ENCODE data around the gene ACER3. TPM values are rescaled to one million over a fixed set of nuclear protein-coding genes. Genes with fewer than 3 reads are reported as not detected.

The ACER3 gene
- total RNA-seq, 4 donors from 2014 or later, result 19.0 to 26.6 (median 22.0) TPM

- no peak for DNase-seq (ENCODE audit: low spot score)
- TF ChIP-seq, protein P1, sequence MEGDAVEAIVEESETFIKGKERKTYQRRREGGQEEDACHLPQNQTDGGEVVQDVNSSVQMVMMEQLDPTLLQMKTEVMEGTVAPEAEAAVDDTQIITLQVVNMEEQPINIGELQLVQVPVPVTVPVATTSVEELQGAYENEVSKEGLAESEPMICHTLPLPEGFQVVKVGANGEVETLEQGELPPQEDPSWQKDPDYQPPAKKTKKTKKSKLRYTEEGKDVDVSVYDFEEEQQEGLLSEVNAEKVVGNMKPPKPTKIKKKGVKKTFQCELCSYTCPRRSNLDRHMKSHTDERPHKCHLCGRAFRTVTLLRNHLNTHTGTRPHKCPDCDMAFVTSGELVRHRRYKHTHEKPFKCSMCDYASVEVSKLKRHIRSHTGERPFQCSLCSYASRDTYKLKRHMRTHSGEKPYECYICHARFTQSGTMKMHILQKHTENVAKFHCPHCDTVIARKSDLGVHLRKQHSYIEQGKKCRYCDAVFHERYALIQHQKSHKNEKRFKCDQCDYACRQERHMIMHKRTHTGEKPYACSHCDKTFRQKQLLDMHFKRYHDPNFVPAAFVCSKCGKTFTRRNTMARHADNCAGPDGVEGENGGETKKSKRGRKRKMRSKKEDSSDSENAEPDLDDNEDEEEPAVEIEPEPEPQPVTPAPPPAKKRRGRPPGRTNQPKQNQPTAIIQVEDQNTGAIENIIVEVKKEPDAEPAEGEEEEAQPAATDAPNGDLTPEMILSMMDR (IDR thresholded peaks at IDR 0.05), result no peak
- no peak for ATAC-seq (ENCODE audit: low FRiP score)
Observed at GRCh38 chr11:76832361-76832760, 28.4 kb upstream of the ACER3 start.

GRCh38 chr11:76834151-76834550, 26.6 kb upstream of the ACER3 start:
- TF ChIP-seq, protein P1 (IDR thresholded peaks at IDR 0.05), result no peak
- ATAC-seq (ENCODE audit: low FRiP score), result no peak

DNA sequence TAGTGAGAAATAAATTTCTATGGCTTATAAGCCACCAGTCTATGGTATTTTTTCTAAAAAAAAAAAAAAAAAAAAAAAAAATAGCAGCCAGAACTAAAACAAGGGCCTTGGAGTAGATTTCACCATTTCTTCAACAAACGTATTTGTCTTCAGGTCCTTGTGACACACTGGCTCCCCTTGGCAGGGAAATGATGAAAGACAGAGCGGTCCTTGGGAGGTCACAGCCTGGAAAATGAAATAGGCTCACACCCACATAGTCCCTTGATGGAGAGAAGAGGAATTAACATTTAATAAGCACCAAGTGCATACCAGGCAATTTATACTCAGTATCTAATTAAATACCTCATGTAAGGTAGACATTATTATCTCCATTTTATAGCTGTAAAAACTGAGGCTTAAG, 25.7 kb upstream of the ACER3 start:
- no peak for DNase-seq (ENCODE audit: low spot score)
- no peak for ATAC-seq (ENCODE audit: low FRiP score)
- TF ChIP-seq, protein P1 (IDR thresholded peaks at IDR 0.05), result no peak

More at GRCh38 chr11:76834151-76834550, 26.6 kb upstream of the ACER3 start:
- no peak for DNase-seq (ENCODE audit: low spot score)

- ATAC-seq (ENCODE audit: low FRiP score) (no peak), DNase-seq (ENCODE audit: low spot score) (no peak)
- TF ChIP-seq, protein P1 (IDR thresholded peaks at IDR 0.05), result no peak
Observed at GRCh38 chr11:76835928-76836612, 24.6 kb upstream of the ACER3 start.

GRCh38 chr11:76836613-76837291, 24.0 kb upstream of the ACER3 start:
- TF ChIP-seq, protein P1 (IDR thresholded peaks at IDR 0.05), result no peak
- ATAC-seq (ENCODE audit: low FRiP score), result no peak

GRCh38 chr11:76837696-76838677, 22.7 kb upstream of the ACER3 start:
- ATAC-seq (ENCODE audit: low FRiP score) (no peak), DNase-seq (ENCODE audit: low spot score) (no peak)
- TF ChIP-seq, protein P1 (IDR thresholded peaks at IDR 0.05), result no peak

More at GRCh38 chr11:76836613-76837291, 24.0 kb upstream of the ACER3 start:
- no peak for DNase-seq (ENCODE audit: low spot score)

Measured in omental fat pad (tissue), 4 donors.